ENCODE measurements around the gene GORASP1. TPM values are rescaled to one million over a fixed set of nuclear protein-coding genes. Genes with fewer than 3 reads are reported as not detected.

GORASP1 gene
- total and polyA plus RNA-seq, 4 donors: 11.8 to 39.4 (median 19.3) TPM

DNA sequence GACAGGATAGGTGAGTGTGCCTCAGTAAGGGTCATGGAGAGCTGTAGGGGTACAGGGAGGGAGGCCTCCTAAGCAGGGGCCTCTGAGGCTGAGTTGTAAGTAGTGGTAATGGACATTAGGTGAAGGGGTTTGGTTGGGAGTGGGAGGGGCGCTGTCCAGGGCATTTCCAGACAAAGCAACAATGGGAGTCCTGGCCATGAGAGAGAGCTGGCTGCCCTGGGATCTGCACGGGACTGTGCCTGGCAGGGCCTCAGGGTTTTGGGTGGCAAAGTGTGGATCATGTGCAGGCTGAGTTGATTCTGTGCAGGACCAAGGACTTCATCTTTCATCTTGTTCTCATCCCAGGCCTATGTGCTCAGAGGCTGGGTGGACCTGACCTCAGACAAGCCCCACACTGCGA, 4.7 kb upstream of the GORASP1 start:
- no peaks in the 10 kb centered on the region for H3K36me3 ChIP-seq (ENCODE audit: control insufficient read depth in 4 of 4, insufficient read depth in 3 of 4, low read depth in 1 of 4, low read length in 3 of 4)
- DNase-seq (ENCODE audit: low spot score): no peak
- H3K4me1 ChIP-seq (ENCODE audit: control insufficient read depth in 4 of 4, insufficient read depth in 4 of 4, low read length in 3 of 4): peaks cover 0 to 7% (median 6%) of the 10 kb centered on the region in 4 donors
- no peak overlapping the region for H3K9ac ChIP-seq (ENCODE audit: low read depth in 1 of 2, low read length in 2 of 2)
- H3K27me3 ChIP-seq (ENCODE audit: control insufficient read depth in 4 of 4, insufficient read depth in 4 of 4, low read length in 3 of 4): no peaks in the 10 kb centered on the region
- no peak for TF ChIP-seq HNF4A (conservative IDR thresholded peaks at IDR 0.05)
- no peak for TF ChIP-seq FOXA1 (IDR thresholded peaks at IDR 0.05)
- TF ChIP-seq JUND (IDR thresholded peaks at IDR 0.05): no peak
- TF ChIP-seq YY1 (IDR thresholded peaks at IDR 0.05): no peak
- TF ChIP-seq, protein P1, sequence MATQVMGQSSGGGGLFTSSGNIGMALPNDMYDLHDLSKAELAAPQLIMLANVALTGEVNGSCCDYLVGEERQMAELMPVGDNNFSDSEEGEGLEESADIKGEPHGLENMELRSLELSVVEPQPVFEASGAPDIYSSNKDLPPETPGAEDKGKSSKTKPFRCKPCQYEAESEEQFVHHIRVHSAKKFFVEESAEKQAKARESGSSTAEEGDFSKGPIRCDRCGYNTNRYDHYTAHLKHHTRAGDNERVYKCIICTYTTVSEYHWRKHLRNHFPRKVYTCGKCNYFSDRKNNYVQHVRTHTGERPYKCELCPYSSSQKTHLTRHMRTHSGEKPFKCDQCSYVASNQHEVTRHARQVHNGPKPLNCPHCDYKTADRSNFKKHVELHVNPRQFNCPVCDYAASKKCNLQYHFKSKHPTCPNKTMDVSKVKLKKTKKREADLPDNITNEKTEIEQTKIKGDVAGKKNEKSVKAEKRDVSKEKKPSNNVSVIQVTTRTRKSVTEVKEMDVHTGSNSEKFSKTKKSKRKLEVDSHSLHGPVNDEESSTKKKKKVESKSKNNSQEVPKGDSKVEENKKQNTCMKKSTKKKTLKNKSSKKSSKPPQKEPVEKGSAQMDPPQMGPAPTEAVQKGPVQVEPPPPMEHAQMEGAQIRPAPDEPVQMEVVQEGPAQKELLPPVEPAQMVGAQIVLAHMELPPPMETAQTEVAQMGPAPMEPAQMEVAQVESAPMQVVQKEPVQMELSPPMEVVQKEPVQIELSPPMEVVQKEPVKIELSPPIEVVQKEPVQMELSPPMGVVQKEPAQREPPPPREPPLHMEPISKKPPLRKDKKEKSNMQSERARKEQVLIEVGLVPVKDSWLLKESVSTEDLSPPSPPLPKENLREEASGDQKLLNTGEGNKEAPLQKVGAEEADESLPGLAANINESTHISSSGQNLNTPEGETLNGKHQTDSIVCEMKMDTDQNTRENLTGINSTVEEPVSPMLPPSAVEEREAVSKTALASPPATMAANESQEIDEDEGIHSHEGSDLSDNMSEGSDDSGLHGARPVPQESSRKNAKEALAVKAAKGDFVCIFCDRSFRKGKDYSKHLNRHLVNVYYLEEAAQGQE (IDR thresholded peaks at IDR 0.05): no peak
- TF ChIP-seq FOXA2 (IDR thresholded peaks at IDR 0.05): no peak
- TF ChIP-seq GABPA (IDR thresholded peaks at IDR 0.05 in 1 of 2, conservative IDR thresholded peaks at IDR 0.05 in 1 of 2): no peak
- TF ChIP-seq, protein P2, sequence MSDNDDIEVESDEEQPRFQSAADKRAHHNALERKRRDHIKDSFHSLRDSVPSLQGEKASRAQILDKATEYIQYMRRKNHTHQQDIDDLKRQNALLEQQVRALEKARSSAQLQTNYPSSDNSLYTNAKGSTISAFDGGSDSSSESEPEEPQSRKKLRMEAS (IDR thresholded peaks at IDR 0.05): no peak
- WGBS: 100% methylated on average over 3 of the region's 3 CpGs
- no peaks in the 10 kb centered on the region for H3K9me3 ChIP-seq (ENCODE audit: control insufficient read depth in 4 of 4, low read length in 3 of 4)
- H3K4me3 ChIP-seq (ENCODE audit: low read depth in 1 of 3, low read length in 3 of 3): no peak overlapping the region
- no peak overlapping the region for H3K27ac ChIP-seq (ENCODE audit: low read depth in 1 of 2, low read length in 2 of 2)

GRCh38 chr3:39110041-39110639, 2.7 kb upstream of the GORASP1 start:
- no peak overlapping the region for H3K27ac ChIP-seq (ENCODE audit: low read depth in 1 of 2, low read length in 2 of 2)
- H3K9me3 ChIP-seq (ENCODE audit: control insufficient read depth in 4 of 4, low read length in 3 of 4): no peaks in the 10 kb centered on the region
- H3K9ac ChIP-seq (ENCODE audit: low read depth in 1 of 2, low read length in 2 of 2): no peak overlapping the region
- H3K4me1 ChIP-seq (ENCODE audit: control insufficient read depth in 4 of 4, insufficient read depth in 4 of 4, low read length in 3 of 4): peaks cover 2 to 22% (median 19%) of the 10 kb centered on the region in 4 donors
- WGBS: 81% methylated on average over 2 of the region's 2 CpGs
- H3K36me3 ChIP-seq (ENCODE audit: control insufficient read depth in 4 of 4, insufficient read depth in 3 of 4, low read depth in 1 of 4, low read length in 3 of 4): no peaks in the 10 kb centered on the region
- no peak for DNase-seq (ENCODE audit: low spot score)
- TF ChIP-seq ATF3 (IDR thresholded peaks at IDR 0.05) (no peak), YY1 (IDR thresholded peaks at IDR 0.05) (no peak)
- H3K4me3 ChIP-seq (ENCODE audit: low read depth in 1 of 3, low read length in 3 of 3): no peak overlapping the region
- no peaks in the 10 kb centered on the region for H3K27me3 ChIP-seq (ENCODE audit: control insufficient read depth in 4 of 4, insufficient read depth in 4 of 4, low read length in 3 of 4)

GRCh38 chr3:39109086-39109485, 1.7 kb upstream of the GORASP1 start:
- H3K4me1 ChIP-seq (ENCODE audit: control insufficient read depth in 4 of 4, insufficient read depth in 4 of 4, low read length in 3 of 4): peaks cover 2 to 30% (median 20%) of the 10 kb centered on the region in 4 donors
- H3K9ac ChIP-seq (ENCODE audit: low read depth in 1 of 2, low read length in 2 of 2): no peak overlapping the region
- H3K36me3 ChIP-seq (ENCODE audit: control insufficient read depth in 4 of 4, insufficient read depth in 3 of 4, low read depth in 1 of 4, low read length in 3 of 4): no peaks in the 10 kb centered on the region
- H3K27ac ChIP-seq (ENCODE audit: low read depth in 1 of 2, low read length in 2 of 2): no peak overlapping the region
- H3K27me3 ChIP-seq (ENCODE audit: control insufficient read depth in 4 of 4, insufficient read depth in 4 of 4, low read length in 3 of 4): no peaks in the 10 kb centered on the region
- TF ChIP-seq YY1 (IDR thresholded peaks at IDR 0.05) (no peak), HNF4A (conservative IDR thresholded peaks at IDR 0.05) (no peak), RAD21 (IDR thresholded peaks at IDR 0.05) (no peak), EGR1 (IDR thresholded peaks at IDR 0.05; ENCODE audit: low read depth in 2 of 2) (no peak)
- no peaks in the 10 kb centered on the region for H3K9me3 ChIP-seq (ENCODE audit: control insufficient read depth in 4 of 4, low read length in 3 of 4)
- DNase-seq (ENCODE audit: low spot score): no peak
- H3K4me3 ChIP-seq (ENCODE audit: low read depth in 1 of 3, low read length in 3 of 3): no peak overlapping the region
- 94% methylated on average over 5 of the region's 5 CpGs for WGBS
